HepG2 (cell line): ENCODE measurements around the gene ZNF629. TPM values are rescaled to one million over a fixed set of nuclear protein-coding genes. Genes with fewer than 3 reads are reported as not detected.

Experiments used
- DMAP1 ChIP-seq: IDR thresholded peaks from 2 replicates; pipeline ENCODE4 v1.6.1; 2016
- GTF2F1 ChIP-seq: fragments of 150-350 bp; IDR thresholded peaks from 2 replicates; pipeline ENCODE4 v1.6.1; 2014; ENCODE audit warnings: low read length
- KDM5B ChIP-seq: sonication (generic); formaldehyde crosslinking; IDR thresholded peaks from 2 replicates; pipeline ENCODE4 v1.4.0; 2020; ENCODE audit warnings: missing genetic modification reagents, mild to moderate bottlenecking, borderline replicate concordance
- MED13 ChIP-seq: sonication (generic); formaldehyde crosslinking; IDR thresholded peaks from 2 replicates; pipeline ENCODE4 v1.5.0; 2020; ENCODE audit warnings: missing genetic modification reagents
- SKIL ChIP-seq: sonication (generic); formaldehyde crosslinking; IDR thresholded peaks from 2 replicates; pipeline ENCODE4 v1.8.0; 2022; ENCODE audit warnings: missing genetic modification reagents, mild to moderate bottlenecking, moderate library complexity, borderline replicate concordance
- SMAD3 ChIP-seq: sonication (generic); formaldehyde crosslinking; IDR thresholded peaks from 2 replicates; pipeline ENCODE4 v1.4.0; 2020; ENCODE audit warnings: missing genetic modification reagents
- TAF1 ChIP-seq: sonication (generic); formaldehyde crosslinking; IDR thresholded peaks from 2 replicates; pipeline ENCODE4 v1.4.0; 2020; ENCODE audit warnings: missing genetic modification reagents
- XBP1 ChIP-seq: sonication (generic); formaldehyde crosslinking; IDR thresholded peaks from 2 replicates; pipeline ENCODE4 v1.5.0; 2020; ENCODE audit warnings: missing genetic modification reagents
- ZNF207 ChIP-seq: fragments of 450-650 bp; IDR thresholded peaks from 2 replicates; pipeline ENCODE4 v1.6.1; 2016; ENCODE audit warnings: antibody characterized with exemption, borderline replicate concordance
- ZNF564 ChIP-seq: sonication (generic); formaldehyde crosslinking; IDR thresholded peaks from 2 replicates; pipeline ENCODE4 v1.8.1; 2023; ENCODE audit warnings: mild to moderate bottlenecking, missing genetic modification reagents
- ZNF629 ChIP-seq: sonication (generic); formaldehyde crosslinking; conservative IDR thresholded peaks from 2 replicates; pipeline ENCODE4 v1.5.0; 2020; ENCODE audit warnings: missing genetic modification reagents
- polyA plus RNA-seq, 8 experiments: library from polyadenylated mRNA; depleted of rRNA in 3 of 8; stranded (reverse) in 7 of 8; unstranded in 1 of 8; fragments of >200 nt; fragmentation: Illumina TruSeq in 4 of 8; extraction: Trizol in 4 of 8; gene quantifications; 2 replicates each; pipeline versions ENCODE4 v1.2.1 to v1.2.3, GENCODE V29; 2011 to 2016; ENCODE audit warnings: low read depth in 4 of 8, missing spikeins in 1 of 8, mixed read lengths in 1 of 8; ENCODE audit not compliant: insufficient read depth in 1 of 8
- total RNA-seq, 5 experiments: library from RNA; depleted of rRNA; stranded (reverse); fragments of >200 nt; fragmentation: Illumina TruSeq; extraction: Trizol; gene quantifications; 2 replicates each; pipeline ENCODE4 v1.2.3, GENCODE V29; 2016; ENCODE audit warnings: low read depth in 1 of 5
- TF ChIP-seq, protein P1 (sequence below): sonication (generic); formaldehyde crosslinking; IDR thresholded peaks from 2 replicates; pipeline ENCODE4 v1.4.0; 2020; ENCODE audit warnings: mild to moderate bottlenecking, missing genetic modification reagents
- TF ChIP-seq, protein P2 (sequence below): sonication (generic); formaldehyde crosslinking; IDR thresholded peaks from 2 replicates; pipeline ENCODE4 v1.4.0; 2020; ENCODE audit warnings: missing genetic modification reagents

Gene ZNF629
- total and polyA plus RNA-seq, 2 of the 13 experiments (the other 11 are each of a cell fraction or from before 2014, with no cell fraction given) = 6.1 to 16.5 TPM

DNA sequence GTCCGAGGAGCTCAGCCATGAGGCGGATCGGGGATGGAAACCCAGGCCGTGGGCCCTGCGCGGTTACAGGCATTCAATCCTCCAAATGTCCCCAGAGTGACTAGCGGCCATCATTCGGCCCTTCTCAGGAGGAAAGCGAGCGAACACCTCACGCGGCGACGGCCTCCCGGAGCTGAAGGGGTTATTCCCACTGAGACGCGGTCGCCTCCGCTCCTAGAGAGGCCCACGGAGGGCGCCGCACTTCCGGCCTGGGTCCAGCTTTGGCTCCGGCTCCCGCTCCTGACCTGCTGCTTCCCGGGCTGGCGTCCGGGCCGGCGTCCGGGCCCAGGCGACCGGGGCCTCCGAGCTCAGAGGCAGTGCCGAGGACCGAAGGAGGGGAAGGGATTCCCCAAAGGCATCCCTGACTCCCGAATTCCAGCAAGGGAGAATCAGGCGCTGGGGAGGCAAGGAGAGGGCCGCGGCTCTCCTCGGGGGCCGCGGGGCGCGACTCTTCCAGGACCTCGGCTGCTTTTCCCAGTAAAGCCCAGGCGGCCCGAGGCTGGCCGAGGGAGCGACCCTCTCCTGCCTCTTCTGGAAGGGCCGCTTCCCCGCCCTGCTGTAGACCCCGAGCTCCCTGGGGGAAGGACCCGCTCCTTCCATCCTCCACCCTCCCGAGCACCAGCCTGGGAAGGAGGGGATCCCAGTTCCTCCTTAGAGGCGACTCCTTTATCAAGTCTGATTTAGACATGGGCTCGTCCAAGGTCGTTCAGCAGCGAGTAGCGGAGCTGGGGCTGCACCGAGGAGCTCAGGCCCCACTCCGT is 18.6 kb upstream of the ZNF629 start (continued):
- TF ChIP-seq SKIL (CRISPR knock-in tag) (no peak; the same call in 1 of the 2 replicates), MED13 (peak; percentile 95), ZNF564 (peak; percentile 88), TAF1 (peak; percentile 100), KDM5B (CRISPR knock-in tag) (peak; percentile 98), SMAD3 (CRISPR knock-in tag) (peak; percentile 93), ZNF629 (CRISPR knock-in tag) (peak; percentile 55), ZNF207 (no peak), GTF2F1 (no peak), DMAP1 (CRISPR knock-in tag) (peak; percentile 96), XBP1 (CRISPR knock-in tag) (no peak)
- TF ChIP-seq, protein P1, sequence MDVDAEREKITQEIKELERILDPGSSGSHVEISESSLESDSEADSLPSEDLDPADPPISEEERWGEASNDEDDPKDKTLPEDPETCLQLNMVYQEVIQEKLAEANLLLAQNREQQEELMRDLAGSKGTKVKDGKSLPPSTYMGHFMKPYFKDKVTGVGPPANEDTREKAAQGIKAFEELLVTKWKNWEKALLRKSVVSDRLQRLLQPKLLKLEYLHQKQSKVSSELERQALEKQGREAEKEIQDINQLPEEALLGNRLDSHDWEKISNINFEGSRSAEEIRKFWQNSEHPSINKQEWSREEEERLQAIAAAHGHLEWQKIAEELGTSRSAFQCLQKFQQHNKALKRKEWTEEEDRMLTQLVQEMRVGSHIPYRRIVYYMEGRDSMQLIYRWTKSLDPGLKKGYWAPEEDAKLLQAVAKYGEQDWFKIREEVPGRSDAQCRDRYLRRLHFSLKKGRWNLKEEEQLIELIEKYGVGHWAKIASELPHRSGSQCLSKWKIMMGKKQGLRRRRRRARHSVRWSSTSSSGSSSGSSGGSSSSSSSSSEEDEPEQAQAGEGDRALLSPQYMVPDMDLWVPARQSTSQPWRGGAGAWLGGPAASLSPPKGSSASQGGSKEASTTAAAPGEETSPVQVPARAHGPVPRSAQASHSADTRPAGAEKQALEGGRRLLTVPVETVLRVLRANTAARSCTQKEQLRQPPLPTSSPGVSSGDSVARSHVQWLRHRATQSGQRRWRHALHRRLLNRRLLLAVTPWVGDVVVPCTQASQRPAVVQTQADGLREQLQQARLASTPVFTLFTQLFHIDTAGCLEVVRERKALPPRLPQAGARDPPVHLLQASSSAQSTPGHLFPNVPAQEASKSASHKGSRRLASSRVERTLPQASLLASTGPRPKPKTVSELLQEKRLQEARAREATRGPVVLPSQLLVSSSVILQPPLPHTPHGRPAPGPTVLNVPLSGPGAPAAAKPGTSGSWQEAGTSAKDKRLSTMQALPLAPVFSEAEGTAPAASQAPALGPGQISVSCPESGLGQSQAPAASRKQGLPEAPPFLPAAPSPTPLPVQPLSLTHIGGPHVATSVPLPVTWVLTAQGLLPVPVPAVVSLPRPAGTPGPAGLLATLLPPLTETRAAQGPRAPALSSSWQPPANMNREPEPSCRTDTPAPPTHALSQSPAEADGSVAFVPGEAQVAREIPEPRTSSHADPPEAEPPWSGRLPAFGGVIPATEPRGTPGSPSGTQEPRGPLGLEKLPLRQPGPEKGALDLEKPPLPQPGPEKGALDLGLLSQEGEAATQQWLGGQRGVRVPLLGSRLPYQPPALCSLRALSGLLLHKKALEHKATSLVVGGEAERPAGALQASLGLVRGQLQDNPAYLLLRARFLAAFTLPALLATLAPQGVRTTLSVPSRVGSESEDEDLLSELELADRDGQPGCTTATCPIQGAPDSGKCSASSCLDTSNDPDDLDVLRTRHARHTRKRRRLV (CRISPR knock-in tag) = peak; percentile 72; the same call in 1 of the 2 replicates
- TF ChIP-seq, protein P2, sequence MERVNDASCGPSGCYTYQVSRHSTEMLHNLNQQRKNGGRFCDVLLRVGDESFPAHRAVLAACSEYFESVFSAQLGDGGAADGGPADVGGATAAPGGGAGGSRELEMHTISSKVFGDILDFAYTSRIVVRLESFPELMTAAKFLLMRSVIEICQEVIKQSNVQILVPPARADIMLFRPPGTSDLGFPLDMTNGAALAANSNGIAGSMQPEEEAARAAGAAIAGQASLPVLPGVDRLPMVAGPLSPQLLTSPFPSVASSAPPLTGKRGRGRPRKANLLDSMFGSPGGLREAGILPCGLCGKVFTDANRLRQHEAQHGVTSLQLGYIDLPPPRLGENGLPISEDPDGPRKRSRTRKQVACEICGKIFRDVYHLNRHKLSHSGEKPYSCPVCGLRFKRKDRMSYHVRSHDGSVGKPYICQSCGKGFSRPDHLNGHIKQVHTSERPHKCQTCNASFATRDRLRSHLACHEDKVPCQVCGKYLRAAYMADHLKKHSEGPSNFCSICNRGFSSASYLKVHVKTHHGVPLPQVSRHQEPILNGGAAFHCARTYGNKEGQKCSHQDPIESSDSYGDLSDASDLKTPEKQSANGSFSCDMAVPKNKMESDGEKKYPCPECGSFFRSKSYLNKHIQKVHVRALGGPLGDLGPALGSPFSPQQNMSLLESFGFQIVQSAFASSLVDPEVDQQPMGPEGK = peak; percentile 70
